ENCODE results near the gene GALNT10. TPM values are rescaled to one million over a fixed set of nuclear protein-coding genes. Genes with fewer than 3 reads are reported as not detected.

The GALNT10 gene
- total RNA-seq, 1 donor, result 13.5 TPM

GRCh38 chr5:154227090-154227489, 36.6 kb downstream of the GALNT10 start:
- no peak for DNase-seq (ENCODE audit: low read depth in 2 of 3, low spot score in 2 of 3)

DNA sequence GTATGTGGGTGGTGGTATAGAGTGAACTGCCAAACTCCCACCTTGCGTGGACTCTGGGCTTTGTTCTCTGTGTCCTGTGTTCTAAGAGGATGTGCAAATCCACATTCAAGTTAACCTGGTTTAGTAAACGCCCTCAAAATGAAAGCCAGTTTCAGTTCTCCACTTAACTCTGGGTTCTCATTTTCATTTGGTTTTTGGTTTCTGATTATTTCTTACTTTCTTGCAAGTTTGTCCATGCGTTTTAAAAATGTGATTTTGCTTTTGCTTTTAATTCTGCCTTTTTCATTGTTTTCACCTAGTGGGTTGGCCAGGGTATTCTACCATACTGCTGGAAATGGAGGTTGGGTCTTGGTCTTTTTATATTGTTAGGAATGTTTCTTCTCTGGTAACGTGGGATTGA, 38.2 kb downstream of the GALNT10 start:
- DNase-seq (ENCODE audit: low read depth in 2 of 3, low spot score in 2 of 3), result no peak

DNA sequence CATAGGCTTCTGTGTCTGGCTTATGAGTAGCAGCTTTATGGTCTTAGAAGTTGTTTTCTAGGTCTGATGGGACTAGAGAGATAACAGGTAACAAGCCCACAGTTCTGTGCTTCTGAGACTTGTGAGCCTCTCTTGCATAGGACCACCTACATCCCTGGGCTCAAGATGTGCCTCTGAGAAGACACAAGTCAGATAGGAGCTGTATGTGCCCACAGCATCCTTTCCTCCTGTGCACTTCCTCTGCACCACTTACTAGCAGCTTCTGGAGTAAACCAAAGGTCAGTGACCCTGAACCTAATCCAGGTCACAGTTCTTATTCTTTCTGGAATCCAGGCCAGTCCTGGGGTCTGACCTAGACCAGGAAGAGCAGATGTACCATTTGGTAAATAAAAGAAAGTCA, 40.0 kb downstream of the GALNT10 start:
- no peak for DNase-seq (ENCODE audit: low read depth in 2 of 3, low spot score in 2 of 3)

DNA sequence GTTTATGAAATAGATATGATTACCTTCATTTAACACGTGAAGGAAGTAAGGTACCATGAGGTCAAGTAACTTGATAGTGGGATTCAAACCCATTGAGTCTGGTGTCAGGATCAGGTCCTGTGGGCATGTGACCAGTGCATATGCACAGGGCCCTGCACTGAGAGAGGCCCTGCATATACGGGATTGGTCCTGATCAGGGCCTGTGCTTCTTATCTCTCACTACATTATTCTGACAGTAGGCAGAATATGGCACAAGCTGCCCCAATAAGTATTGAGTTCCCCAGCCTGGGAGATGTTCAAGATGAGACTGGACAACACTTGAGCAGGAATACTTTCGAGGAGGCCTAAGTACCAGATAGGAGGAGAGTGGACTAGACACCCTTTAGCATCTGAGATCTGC, 44.0 kb downstream of the GALNT10 start:
- no peak for DNase-seq (ENCODE audit: low read depth in 2 of 3, low spot score in 2 of 3)

GRCh38 chr5:154236011-154236410, 45.5 kb downstream of the GALNT10 start:
- DNase-seq (ENCODE audit: low read depth in 2 of 3, low spot score in 2 of 3), result no peak

GRCh38 chr5:154236536-154237375, 46.2 kb downstream of the GALNT10 start:
- DNase-seq (ENCODE audit: low read depth in 2 of 3, low spot score in 2 of 3), result peak in 2 of 3 donors; percentile 15 to 72

DNA sequence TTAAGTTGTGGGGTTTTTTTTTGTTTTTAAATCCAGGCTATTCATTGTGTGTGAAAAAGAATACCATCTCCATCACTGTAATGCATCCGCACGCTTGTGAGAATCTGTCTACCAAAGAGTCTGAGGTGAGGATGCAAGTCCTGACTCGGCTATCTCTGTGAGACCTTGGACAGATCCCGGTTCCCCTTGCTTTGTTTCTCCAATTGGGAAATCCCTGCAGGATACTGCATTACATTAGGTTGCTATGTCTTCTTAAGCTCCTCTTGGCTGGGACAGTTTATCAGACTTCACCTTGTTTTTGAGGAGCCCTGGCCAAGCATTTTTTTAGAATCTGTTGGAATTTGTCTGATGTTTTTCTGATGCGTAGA, 46.8 kb downstream of the GALNT10 start:
- DNase-seq (ENCODE audit: low read depth in 2 of 3, low spot score in 2 of 3), result no peak

DNA sequence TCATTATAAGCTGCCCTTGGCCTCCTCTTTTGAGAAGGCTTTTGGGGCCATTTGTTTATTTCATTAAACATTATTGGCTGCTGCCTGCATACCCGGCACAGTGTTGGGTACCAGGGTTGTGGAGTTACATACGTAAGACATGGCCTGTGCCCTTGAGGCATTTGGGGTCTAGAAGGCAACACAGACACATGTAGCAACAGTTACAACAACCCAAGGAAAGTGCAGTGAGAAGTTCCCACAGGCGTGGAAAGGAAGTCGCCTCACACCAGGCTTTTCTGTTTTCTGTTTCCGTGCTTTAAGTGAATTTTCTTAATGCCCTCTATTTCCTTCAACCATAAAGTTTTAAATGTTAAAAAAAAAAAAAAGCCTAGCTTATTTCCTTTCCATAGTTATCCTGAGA, 47.4 kb downstream of the GALNT10 start:
- no peak for DNase-seq (ENCODE audit: low read depth in 2 of 3, low spot score in 2 of 3)

DNA sequence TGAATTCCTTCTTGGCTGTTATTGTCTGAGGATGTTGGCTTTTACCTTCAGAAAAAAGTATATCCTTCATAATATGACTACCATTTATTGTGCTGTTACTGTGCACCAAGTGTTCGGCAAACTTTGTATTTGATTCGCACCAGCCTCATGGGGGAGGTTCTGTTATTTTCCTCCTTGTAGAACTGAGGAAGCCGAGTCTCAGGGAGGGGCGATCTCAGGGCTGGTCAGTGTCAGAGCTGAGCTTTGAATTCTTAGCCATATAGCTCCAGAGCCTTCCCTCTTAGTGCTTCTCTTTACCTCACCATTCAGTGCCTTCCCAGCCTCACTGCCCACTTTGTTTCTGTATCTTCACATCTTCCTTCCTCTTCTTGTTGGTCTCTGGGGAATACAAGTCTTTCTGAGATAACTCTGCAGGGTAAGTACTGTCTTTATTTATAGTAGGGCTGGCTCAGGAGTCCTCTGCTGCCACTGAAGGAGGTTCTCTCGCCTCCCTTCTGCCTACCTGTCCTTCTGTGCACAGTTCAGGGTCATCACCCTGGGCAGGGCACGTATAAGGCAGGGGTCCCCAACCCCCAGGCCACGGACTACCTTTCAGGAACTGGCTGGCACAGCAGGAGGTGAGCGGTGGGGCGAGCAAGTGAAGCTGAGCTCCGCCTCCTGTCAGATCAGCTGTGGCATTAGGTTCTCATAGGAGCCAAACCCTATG, 48.4 kb downstream of the GALNT10 start:
- peak in 1 of 3 donors; percentile 19 for DNase-seq (ENCODE audit: low read depth in 2 of 3, low spot score in 2 of 3)

- no peak for DNase-seq (ENCODE audit: low read depth in 2 of 3, low spot score in 2 of 3)
Measured at GRCh38 chr5:154240595-154240994, 50.1 kb downstream of the GALNT10 start.

DNA sequence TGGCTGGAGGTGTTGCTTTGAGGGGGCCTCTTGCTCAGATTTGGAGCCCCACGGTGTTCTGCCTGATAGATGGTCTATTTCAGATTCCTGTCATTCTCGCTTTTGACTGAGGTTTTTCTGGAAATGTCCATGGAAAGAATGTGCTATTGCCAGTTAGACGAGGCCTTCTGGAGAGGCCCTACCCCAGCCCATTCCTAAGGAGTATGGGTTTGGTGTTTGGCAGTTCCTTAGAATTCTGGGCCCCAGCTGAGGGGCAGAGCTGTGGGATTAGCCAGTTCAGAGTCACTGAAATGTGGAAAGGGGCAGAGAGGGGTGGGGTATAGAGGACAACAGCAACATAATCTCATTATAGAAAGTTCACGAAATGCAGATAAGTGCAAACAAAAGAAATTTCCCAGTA, 50.5 kb downstream of the GALNT10 start:
- no peak for DNase-seq (ENCODE audit: low read depth in 2 of 3, low spot score in 2 of 3)

GRCh38 chr5:154242442-154242841, 51.9 kb downstream of the GALNT10 start:
- DNase-seq (ENCODE audit: low read depth in 2 of 3, low spot score in 2 of 3), result no peak

GRCh38 chr5:154242964-154243376, 52.4 kb downstream of the GALNT10 start:
- DNase-seq (ENCODE audit: low read depth in 2 of 3, low spot score in 2 of 3), result no peak

DNA sequence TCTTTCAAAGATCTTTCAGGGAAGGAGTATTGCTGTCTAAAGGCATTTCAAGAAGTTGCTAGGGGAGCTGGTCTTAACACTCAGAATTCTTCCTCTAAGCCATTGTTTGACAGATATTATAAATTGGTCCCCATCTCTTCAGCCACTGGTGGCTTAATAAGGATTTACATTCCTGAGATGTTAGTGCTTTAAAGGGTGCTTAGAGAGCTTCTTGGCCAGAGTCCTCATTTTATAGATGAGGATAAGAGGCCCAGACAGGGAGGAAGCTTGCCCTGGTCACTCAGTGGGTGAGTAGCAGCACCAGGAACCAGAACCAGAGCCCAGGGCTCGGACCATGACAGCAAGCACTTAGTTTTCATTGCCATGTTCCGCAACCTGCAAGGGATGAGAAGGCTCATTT, 53.2 kb downstream of the GALNT10 start:
- DNase-seq (ENCODE audit: low read depth in 2 of 3, low spot score in 2 of 3), result no peak

DNA sequence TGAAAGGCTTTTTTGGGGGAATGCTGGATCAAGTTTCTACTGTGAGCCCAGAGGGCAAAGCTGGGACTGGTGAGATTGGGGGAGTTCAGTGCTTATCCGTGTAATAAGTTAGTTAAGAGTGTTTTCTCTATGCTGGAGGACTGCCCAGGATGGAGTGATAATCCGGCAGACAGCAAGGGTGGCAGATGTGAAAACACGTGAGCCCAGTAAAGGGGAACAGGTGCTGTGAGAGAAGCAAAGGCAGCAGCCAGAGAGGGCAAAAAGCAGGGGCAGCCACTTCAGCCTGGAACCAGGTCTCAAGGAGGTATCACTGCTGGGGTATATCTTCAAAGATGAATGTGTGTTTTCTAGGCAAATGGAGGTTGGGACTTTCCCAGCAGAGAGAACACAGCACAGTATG, 53.9 kb downstream of the GALNT10 start:
- DNase-seq (ENCODE audit: low read depth in 2 of 3, low spot score in 2 of 3), result no peak

DNA sequence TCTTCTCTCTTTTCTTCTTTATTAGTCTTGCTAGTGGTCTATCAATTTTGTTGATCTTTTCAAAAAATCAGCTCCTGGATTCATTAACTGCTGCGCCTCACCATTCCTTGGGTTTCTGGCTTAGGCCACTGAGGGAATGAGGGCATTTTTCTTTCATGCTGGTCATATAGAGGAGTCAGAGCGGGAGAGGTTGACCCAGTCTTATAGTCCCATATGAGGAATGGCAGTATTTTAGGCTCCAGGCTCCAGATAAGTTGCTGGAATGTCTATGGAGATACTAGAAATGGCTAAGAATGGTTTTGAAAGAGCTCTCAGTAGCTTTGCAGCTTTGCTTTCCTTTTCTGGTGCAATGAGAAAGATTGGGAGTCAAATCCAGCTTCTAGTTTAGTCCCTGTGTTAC, 58.2 kb downstream of the GALNT10 start:
- DNase-seq (ENCODE audit: low read depth in 2 of 3, low spot score in 2 of 3), result no peak

- DNase-seq (ENCODE audit: low read depth in 2 of 3, low spot score in 2 of 3), result no peak
Measured at GRCh38 chr5:154249826-154250225, 59.3 kb downstream of the GALNT10 start.

DNA sequence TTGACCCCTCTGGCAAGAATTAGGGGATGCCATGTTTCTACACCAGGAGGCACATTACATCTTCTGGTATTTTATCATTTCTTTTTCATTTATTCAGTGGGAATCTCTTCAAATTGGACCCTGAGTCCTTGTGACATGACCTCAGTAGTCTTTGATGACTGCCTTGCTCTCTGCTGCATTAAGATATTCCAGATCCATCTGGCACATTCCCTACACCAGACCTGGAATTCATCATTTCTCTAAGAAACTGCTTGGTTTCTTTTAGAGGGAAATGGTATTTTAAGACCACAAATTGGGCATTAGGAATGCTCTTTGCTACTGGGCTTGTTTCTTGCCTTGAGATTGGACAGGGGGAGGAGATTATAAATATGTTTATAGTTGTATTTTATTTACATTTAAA, 61.0 kb downstream of the GALNT10 start:
- DNase-seq (ENCODE audit: low read depth in 2 of 3, low spot score in 2 of 3), result no peak

GRCh38 chr5:154253807-154254206, 63.3 kb downstream of the GALNT10 start:
- DNase-seq (ENCODE audit: low read depth in 2 of 3, low spot score in 2 of 3), result no peak

- no peak for DNase-seq (ENCODE audit: low read depth in 2 of 3, low spot score in 2 of 3)
Measured at GRCh38 chr5:154254896-154255295, 64.4 kb downstream of the GALNT10 start.

- DNase-seq (ENCODE audit: low read depth in 2 of 3, low spot score in 2 of 3), result no peak
Measured at GRCh38 chr5:154257046-154257445, 66.5 kb downstream of the GALNT10 start.

GRCh38 chr5:154258531-154259217, 68.1 kb downstream of the GALNT10 start:
- DNase-seq (ENCODE audit: low read depth in 2 of 3, low spot score in 2 of 3), result no peak
